Measurements from ENCODE around the gene TSHZ3.

The TSHZ3 gene

GRCh38 chr19:31232871-31233270 lies 116.4 kb downstream of the TSHZ3 start:
- no peak for TF ChIP-seq CTCF (IDR thresholded peaks at IDR 0.05; ENCODE audit: insufficient read depth, missing control alignments)
- no peak for FAIRE-seq
- DNase-seq (ENCODE audit: insufficient read length, low spot score): no peak

- peak; percentile 18 for TF ChIP-seq CTCF (IDR thresholded peaks at IDR 0.05; ENCODE audit: insufficient read depth, missing control alignments)
- DNase-seq (ENCODE audit: insufficient read length, low spot score) (no peak), FAIRE-seq (no peak)
These were observed 117.1 kb downstream of the TSHZ3 start for GRCh38 chr19:31232180-31232579.

- no peak for DNase-seq (ENCODE audit: insufficient read length, low spot score)
- FAIRE-seq: no peak
- no peak for TF ChIP-seq CTCF (IDR thresholded peaks at IDR 0.05; ENCODE audit: insufficient read depth, missing control alignments)
These were observed 118.0 kb downstream of the TSHZ3 start for GRCh38 chr19:31231237-31231636.

- TF ChIP-seq CTCF (IDR thresholded peaks at IDR 0.05; ENCODE audit: insufficient read depth, missing control alignments): no peak
- no peak for DNase-seq (ENCODE audit: insufficient read length, low spot score)
- no peak for FAIRE-seq
These were observed 122.9 kb downstream of the TSHZ3 start for GRCh38 chr19:31226151-31226935.

Data from D721Med (cell line).